ENCODE results near the gene AVPR2. TPM values are rescaled to one million over a fixed set of nuclear protein-coding genes. Genes with fewer than 3 reads are reported as not detected.

Gene AVPR2
- total and polyA plus RNA-seq, 10 of the 15 experiments (the other 5 are each of a cell fraction or from before 2014, with no cell fraction given) = 0.12 to 0.37 TPM; not detected in 8

DNA sequence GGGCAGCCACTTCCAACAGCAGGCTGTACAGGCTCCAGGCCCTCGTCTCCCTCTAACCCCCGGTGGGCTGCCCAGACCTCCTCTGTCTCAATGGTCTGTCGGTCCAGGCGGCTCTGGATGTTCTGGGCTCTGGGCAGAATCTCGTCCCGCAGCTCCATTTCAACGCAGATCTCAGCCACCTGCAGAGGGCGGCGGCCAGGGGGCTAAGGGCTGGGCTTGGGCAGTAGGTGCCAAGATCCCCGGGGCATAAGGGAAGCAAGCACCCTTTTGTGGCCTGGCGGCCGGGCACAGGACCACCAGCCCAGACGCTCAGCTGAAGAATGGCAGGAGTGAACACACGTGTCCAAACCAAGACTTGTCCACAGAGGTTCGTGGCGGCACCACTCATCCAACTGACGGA, 9.2 kb downstream of the AVPR2 start:
- POLR2A ChIA-PET = no interaction called here
- H2AFZ ChIP-seq (ENCODE audit: control insufficient read depth, low read depth, low read length) = no peak overlapping the region
- RAD21 ChIA-PET (ENCODE audit: unreplicated experiment) = no interaction called here
- H3K4me1 ChIP-seq (ENCODE audit: control insufficient read depth, insufficient read depth, low read length) = no peaks in the 10 kb centered on the region
- peaks cover 0 to 3% of the 10 kb centered on the region in 2 experiments; a peak in 2 of 4 replicates for H3K36me3 ChIP-seq (ENCODE audit: control insufficient read depth in 2 of 2, insufficient read depth in 2 of 2, low read length in 1 of 2)
- ATAC-seq (no peak), DNase-seq (ENCODE audit: low read depth, low spot score) (no peak), FAIRE-seq (no peak)
- no peak overlapping the region for H3K4me3 ChIP-seq
- CTCF ChIA-PET = no interaction called here
- SMC1A ChIA-PET (ENCODE audit: uncharacterized antibody, unreplicated experiment) = interaction anchor here (0.6 kb wide), 1 partner anchor 18 kb away, joined by 4 read pairs; no protein-coding TSS in a partner anchor
- H3K27ac ChIP-seq (ENCODE audit: control insufficient read depth, insufficient read depth) = no peak overlapping the region
- H3K9me3 ChIP-seq (replicated peaks; ENCODE audit: control insufficient read depth, insufficient read depth, low read length) = no peaks in the 10 kb centered on the region
- H3K4me2 ChIP-seq (ENCODE audit: control insufficient read depth, insufficient read depth) = no peak overlapping the region
- no TSS peak for BruUV-seq (replicated peaks)
- TF ChIP-seq, protein P1, sequence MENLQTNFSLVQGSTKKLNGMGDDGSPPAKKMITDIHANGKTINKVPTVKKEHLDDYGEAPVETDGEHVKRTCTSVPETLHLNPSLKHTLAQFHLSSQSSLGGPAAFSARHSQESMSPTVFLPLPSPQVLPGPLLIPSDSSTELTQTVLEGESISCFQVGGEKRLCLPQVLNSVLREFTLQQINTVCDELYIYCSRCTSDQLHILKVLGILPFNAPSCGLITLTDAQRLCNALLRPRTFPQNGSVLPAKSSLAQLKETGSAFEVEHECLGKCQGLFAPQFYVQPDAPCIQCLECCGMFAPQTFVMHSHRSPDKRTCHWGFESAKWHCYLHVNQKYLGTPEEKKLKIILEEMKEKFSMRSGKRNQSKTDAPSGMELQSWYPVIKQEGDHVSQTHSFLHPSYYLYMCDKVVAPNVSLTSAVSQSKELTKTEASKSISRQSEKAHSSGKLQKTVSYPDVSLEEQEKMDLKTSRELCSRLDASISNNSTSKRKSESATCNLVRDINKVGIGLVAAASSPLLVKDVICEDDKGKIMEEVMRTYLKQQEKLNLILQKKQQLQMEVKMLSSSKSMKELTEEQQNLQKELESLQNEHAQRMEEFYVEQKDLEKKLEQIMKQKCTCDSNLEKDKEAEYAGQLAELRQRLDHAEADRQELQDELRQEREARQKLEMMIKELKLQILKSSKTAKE (IDR thresholded peaks at IDR 0.05; ENCODE audit: low read depth, poor library complexity, severe bottlenecking) = no peak
- no peaks in the 10 kb centered on the region for H3K27me3 ChIP-seq (replicated peaks in 1 of 2; ENCODE audit: control insufficient read depth in 2 of 2, insufficient read depth in 2 of 2, low read length in 1 of 2)
- H4K20me1 ChIP-seq (ENCODE audit: control insufficient read depth, insufficient read depth) = no peaks in the 10 kb centered on the region
- no peaks in the 10 kb centered on the region for H3K79me2 ChIP-seq (ENCODE audit: control insufficient read depth, insufficient read depth, low read length)
- WGBS (ENCODE audit: insufficient coverage, insufficient replicate concordance, low lambda C conversion rate, missing lambda C conversion rate) = 88% methylated on average over 15 of the region's 17 CpGs
- in situ Hi-C loops (cut with MboI) (no loop called here), intact Hi-C loops (cut with micrococcal nuclease; ENCODE audit: unreplicated experiment) (no loop called here)
- H3K9ac ChIP-seq (ENCODE audit: control insufficient read depth, insufficient read depth, low read length) = no peak overlapping the region

DNA sequence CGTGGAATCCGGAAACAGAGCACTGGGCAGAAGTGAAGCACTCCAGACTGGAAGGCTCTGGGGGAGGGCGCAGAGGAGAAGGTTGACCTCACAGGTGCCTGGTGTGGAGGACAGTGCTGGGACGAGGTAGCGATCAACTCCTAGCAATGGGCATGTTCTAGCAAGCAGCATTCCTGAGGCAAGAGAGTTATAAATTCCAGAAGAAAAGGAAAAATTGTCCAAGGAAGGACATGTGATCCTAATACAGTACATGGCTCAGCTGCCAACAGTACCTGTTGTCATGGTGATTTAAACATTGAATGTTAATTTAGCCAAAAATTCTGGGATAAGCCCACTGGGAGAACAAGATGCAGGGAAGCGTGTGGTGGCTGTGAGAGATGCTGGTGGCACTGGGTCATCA, 13.4 kb downstream of the AVPR2 start:
- 79% methylated on average over 6 of the region's 6 CpGs for WGBS (ENCODE audit: insufficient coverage, insufficient replicate concordance, low lambda C conversion rate, missing lambda C conversion rate)
- RAD21 ChIA-PET (ENCODE audit: unreplicated experiment) = no interaction called here
- DNase-seq (ENCODE audit: low read depth, low spot score) (no peak), ATAC-seq (no peak), FAIRE-seq (no peak)
- no peak overlapping the region for H3K4me3 ChIP-seq
- H4K20me1 ChIP-seq (ENCODE audit: control insufficient read depth, insufficient read depth) = no peaks in the 10 kb centered on the region
- H3K4me1 ChIP-seq (ENCODE audit: control insufficient read depth, insufficient read depth, low read length) = no peaks in the 10 kb centered on the region
- no peaks in the 10 kb centered on the region for H3K9me3 ChIP-seq (replicated peaks; ENCODE audit: control insufficient read depth, insufficient read depth, low read length)
- intact Hi-C loops (cut with micrococcal nuclease; ENCODE audit: unreplicated experiment) (no loop called here), in situ Hi-C loops (cut with MboI) (no loop called here)
- H3K27ac ChIP-seq (ENCODE audit: control insufficient read depth, insufficient read depth) = no peak overlapping the region
- H3K4me2 ChIP-seq (ENCODE audit: control insufficient read depth, insufficient read depth) = no peak overlapping the region
- POLR2A ChIA-PET = no interaction called here
- no peak overlapping the region for H3K9ac ChIP-seq (ENCODE audit: control insufficient read depth, insufficient read depth, low read length)
- H3K79me2 ChIP-seq (ENCODE audit: control insufficient read depth, insufficient read depth, low read length) = peaks cover 4% of the 10 kb centered on the region
- peaks cover 0 to 3% of the 10 kb centered on the region in 2 experiments; a peak in 2 of 4 replicates for H3K36me3 ChIP-seq (ENCODE audit: control insufficient read depth in 2 of 2, insufficient read depth in 2 of 2, low read length in 1 of 2)
- CTCF ChIA-PET = interaction anchor here (0.6 to 1.0 kb wide), 2 partner anchors 29 to 32 kb away, joined by 3 read pairs; no protein-coding TSS in a partner anchor
- BruUV-seq (replicated peaks) = no TSS peak
- H3K27me3 ChIP-seq (replicated peaks in 1 of 2; ENCODE audit: control insufficient read depth in 2 of 2, insufficient read depth in 2 of 2, low read length in 1 of 2) = 0 out of 4 replicates have a peak, but pooled peaks cover 0 to 1% of the 10 kb centered on the region in 2 experiments
- SMC1A ChIA-PET (ENCODE audit: uncharacterized antibody, unreplicated experiment) = no interaction called here
- H2AFZ ChIP-seq (ENCODE audit: control insufficient read depth, low read depth, low read length) = no peak overlapping the region
- TF ChIP-seq, protein P2, sequence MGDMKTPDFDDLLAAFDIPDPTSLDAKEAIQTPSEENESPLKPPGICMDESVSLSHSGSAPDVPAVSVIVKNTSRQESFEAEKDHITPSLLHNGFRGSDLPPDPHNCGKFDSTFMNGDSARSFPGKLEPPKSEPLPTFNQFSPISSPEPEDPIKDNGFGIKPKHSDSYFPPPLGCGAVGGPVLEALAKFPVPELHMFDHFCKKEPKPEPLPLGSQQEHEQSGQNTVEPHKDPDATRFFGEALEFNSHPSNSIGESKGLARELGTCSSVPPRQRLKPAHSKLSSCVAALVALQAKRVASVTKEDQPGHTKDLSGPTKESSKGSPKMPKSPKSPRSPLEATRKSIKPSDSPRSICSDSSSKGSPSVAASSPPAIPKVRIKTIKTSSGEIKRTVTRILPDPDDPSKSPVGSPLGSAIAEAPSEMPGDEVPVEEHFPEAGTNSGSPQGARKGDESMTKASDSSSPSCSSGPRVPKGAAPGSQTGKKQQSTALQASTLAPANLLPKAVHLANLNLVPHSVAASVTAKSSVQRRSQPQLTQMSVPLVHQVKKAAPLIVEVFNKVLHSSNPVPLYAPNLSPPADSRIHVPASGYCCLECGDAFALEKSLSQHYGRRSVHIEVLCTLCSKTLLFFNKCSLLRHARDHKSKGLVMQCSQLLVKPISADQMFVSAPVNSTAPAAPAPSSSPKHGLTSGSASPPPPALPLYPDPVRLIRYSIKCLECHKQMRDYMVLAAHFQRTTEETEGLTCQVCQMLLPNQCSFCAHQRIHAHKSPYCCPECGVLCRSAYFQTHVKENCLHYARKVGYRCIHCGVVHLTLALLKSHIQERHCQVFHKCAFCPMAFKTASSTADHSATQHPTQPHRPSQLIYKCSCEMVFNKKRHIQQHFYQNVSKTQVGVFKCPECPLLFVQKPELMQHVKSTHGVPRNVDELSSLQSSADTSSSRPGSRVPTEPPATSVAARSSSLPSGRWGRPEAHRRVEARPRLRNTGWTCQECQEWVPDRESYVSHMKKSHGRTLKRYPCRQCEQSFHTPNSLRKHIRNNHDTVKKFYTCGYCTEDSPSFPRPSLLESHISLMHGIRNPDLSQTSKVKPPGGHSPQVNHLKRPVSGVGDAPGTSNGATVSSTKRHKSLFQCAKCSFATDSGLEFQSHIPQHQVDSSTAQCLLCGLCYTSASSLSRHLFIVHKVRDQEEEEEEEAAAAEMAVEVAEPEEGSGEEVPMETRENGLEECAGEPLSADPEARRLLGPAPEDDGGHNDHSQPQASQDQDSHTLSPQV (IDR thresholded peaks at IDR 0.05) = no peak
- TF ChIP-seq BMI1 (IDR thresholded peaks at IDR 0.05; ENCODE audit: borderline replicate concordance) (no peak), SPI1 (IDR thresholded peaks at IDR 0.05; ENCODE audit: borderline replicate concordance, insufficient read depth, low read depth, low read length) (no peak), ZNF384 (IDR thresholded peaks at IDR 0.05; ENCODE audit: borderline replicate concordance, low read depth, low read length) (no peak), YBX1 (IDR thresholded peaks at IDR 0.05) (no peak), NR2C2 (IDR thresholded peaks at IDR 0.05; ENCODE audit: borderline replicate concordance, control insufficient read depth, insufficient read length, low read depth) (no peak)
- TF ChIP-seq, protein P3, sequence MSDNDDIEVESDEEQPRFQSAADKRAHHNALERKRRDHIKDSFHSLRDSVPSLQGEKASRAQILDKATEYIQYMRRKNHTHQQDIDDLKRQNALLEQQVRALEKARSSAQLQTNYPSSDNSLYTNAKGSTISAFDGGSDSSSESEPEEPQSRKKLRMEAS (IDR thresholded peaks at IDR 0.05; ENCODE audit: low read depth, low read length) = no peak
- TF ChIP-seq, protein P4, sequence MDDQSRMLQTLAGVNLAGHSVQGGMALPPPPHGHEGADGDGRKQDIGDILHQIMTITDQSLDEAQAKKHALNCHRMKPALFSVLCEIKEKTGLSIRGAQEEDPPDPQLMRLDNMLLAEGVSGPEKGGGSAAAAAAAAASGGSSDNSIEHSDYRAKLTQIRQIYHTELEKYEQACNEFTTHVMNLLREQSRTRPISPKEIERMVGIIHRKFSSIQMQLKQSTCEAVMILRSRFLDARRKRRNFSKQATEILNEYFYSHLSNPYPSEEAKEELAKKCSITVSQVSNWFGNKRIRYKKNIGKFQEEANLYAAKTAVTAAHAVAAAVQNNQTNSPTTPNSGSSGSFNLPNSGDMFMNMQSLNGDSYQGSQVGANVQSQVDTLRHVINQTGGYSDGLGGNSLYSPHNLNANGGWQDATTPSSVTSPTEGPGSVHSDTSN (IDR thresholded peaks at IDR 0.05; ENCODE audit: insufficient replicate concordance, low read depth, low read length) = no peak
